ENCODE results near the gene ANKRD36.
"Not testable (repeated sequence)": the region's sequence is repeated elsewhere in the genome, so short reads cannot be mapped to it uniquely, and the experiment has no call there.

Gene ANKRD36

DNA sequence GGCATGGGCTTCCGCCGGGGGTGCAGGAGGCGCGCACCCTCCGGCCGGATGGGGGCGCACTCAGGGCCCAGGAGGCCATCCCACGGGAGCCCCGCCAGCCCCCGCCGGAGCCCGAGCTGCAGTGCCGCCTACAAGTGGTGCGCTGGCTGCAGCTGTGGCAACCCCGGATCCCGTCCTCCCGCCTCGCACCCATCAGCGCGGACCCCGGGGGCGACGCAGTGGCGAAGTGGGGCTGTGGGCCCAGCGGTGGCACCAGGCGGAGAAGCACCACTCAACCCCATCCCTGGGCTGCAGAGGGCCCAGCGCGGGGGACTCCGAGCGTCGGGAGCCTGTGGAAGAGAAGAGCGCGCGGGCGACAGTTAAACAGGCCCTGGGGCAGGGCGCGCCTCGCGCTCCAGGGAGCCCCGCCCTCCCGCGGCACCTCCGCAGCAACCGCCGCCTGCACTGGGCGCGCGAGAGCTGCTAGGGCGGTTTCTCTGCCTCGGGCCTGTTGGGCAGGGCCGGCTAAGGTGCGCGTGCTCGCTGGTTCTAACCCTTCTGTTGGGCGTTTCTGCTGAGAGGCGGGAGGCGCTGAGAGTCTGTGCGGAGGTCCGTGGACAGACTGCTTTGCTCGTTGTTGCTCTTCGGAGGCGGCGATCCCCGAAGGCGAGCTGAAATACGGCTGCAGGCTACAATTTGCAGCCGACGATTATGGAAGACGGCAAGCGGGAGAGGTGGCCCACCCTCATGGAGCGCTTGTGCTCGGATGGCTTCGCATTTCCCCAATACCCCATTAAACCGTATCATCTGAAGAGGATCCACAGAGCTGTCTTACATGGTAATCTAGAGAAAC is at the start of gene ANKRD36:
Gene ANKRD36, plus strand, starts transcription at position 104 of the 832 bp plus-strand sequence. Its CDS starts 587 bp downstream, at position 691.
- peak within 1 kb of the TSS; percentile 59 for H3K4me3 ChIP-seq (ENCODE audit: low read depth, low read length)
- TF ChIP-seq CTCF (IDR thresholded peaks at IDR 0.05; ENCODE audit: low read depth, low read length, missing control alignments) = peak; percentile 50
- in situ Hi-C loops (cut with HindIII; ENCODE audit: low sequenced_read_pairs) = not testable (repeated sequence)
- DNase-seq (ENCODE audit: low read depth) = peak; percentile 28

- DNase-seq (ENCODE audit: low read depth); in situ Hi-C loops (cut with HindIII; ENCODE audit: low sequenced_read_pairs); H3K4me3 ChIP-seq (ENCODE audit: low read depth, low read length): not testable (repeated sequence)
Measured at GRCh38 chr2:97066030-97066429, 46.9 kb upstream of the ANKRD36 start.

DNA sequence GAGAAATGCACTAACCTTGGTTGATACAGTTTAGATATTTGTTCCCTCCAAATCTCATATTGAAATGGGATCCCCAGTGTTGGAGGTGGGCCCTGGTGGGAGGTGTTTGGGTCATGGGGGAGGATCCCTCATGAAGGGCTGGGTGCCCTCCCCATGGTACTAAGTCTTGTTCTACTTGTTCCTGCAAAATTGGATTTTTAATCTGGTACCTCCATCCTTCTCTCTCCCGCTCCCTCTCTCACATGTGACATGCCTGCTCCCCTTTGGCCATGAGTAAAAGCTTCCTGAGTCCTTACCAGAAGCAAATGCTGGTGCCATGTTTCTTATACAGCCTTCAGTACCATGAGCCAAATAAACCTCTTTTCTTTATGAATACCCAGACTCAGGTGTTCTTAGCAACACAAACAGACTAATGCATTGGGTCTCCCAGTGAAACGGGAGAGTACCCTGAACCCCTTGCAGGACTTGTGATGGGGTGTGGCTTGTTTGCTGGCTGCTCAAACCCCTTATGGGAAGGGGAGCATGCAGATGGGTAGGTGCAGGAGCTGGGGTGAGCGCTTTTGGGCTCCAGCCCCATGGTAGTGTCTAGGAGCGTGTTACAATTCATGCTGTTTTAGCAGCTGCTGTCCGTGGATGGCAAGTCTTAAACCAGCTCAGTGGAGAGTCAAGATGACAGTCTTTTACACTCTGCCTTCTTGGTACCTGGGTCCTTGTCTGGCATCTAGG is 45.5 kb upstream of the ANKRD36 start:
- no peak for DNase-seq (ENCODE audit: low read depth)
- in situ Hi-C loops (cut with HindIII; ENCODE audit: low sequenced_read_pairs) = no loop called here
- no peak overlapping the region for H3K4me3 ChIP-seq (ENCODE audit: low read depth, low read length)
- TF ChIP-seq CTCF (IDR thresholded peaks at IDR 0.05; ENCODE audit: low read depth, low read length, missing control alignments) = no peak

DNA sequence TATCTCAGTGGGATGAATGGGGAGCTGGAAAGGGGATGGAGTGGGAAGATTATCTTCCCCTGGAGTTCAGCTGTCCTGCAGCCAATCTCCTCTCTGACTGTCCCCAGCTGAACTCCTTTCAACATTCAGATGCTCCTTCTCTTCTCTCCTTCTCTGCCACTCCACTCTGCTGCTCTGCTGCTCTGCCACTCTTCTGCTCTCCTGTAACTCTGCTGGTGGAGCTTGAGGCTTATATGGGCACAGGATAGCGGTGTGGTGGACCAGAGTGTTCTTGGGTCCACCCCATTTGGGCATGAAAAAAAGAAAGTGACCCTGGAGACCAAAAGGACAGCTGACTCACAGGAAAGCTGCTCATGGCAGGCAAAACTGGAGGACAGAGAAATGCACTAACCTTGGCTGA is 44.9 kb upstream of the ANKRD36 start:
- in situ Hi-C loops (cut with HindIII; ENCODE audit: low sequenced_read_pairs) = no loop called here
- no peak for DNase-seq (ENCODE audit: low read depth)

GRCh38 chr2:97068722-97069121 is 44.2 kb upstream of the ANKRD36 start:
- in situ Hi-C loops (cut with HindIII; ENCODE audit: low sequenced_read_pairs); H3K4me3 ChIP-seq (ENCODE audit: low read depth, low read length); DNase-seq (ENCODE audit: low read depth): not testable (repeated sequence)

More for the DNA sequence above, 44.9 kb upstream of the ANKRD36 start:
- TF ChIP-seq CTCF (IDR thresholded peaks at IDR 0.05; ENCODE audit: low read depth, low read length, missing control alignments) = no peak
- no peak overlapping the region for H3K4me3 ChIP-seq (ENCODE audit: low read depth, low read length)

DNA sequence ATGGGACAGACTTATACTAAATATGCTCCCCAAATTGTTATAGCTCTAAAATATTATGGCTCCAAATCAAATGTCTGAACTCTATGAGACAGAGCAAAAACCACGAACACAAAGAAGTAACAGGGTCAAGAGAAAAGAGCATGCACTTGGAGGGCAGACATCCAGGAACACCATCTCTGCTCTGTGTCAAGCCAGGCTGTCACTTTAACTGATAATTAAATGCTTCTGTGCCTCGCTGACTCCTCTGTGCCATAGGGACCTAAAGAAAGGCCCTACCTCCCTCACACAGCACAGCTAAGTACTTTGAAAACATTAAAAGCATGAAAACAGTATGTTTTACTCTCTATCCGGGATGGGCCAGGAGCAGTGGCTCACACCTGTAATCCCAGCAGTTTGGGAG is 42.0 kb upstream of the ANKRD36 start:
- in situ Hi-C loops (cut with HindIII; ENCODE audit: low sequenced_read_pairs); H3K4me3 ChIP-seq (ENCODE audit: low read depth, low read length); DNase-seq (ENCODE audit: low read depth): not testable (repeated sequence)

- H3K4me3 ChIP-seq (ENCODE audit: low read depth, low read length); DNase-seq (ENCODE audit: low read depth); in situ Hi-C loops (cut with HindIII; ENCODE audit: low sequenced_read_pairs): not testable (repeated sequence)
Measured at GRCh38 chr2:97077213-97077612, 35.7 kb upstream of the ANKRD36 start.

GRCh38 chr2:97080855-97081254 is 32.1 kb upstream of the ANKRD36 start:
- DNase-seq (ENCODE audit: low read depth); in situ Hi-C loops (cut with HindIII; ENCODE audit: low sequenced_read_pairs); H3K4me3 ChIP-seq (ENCODE audit: low read depth, low read length): not testable (repeated sequence)

GRCh38 chr2:97082206-97082605 is 30.7 kb upstream of the ANKRD36 start:
- DNase-seq (ENCODE audit: low read depth); H3K4me3 ChIP-seq (ENCODE audit: low read depth, low read length); in situ Hi-C loops (cut with HindIII; ENCODE audit: low sequenced_read_pairs): not testable (repeated sequence)

DNA sequence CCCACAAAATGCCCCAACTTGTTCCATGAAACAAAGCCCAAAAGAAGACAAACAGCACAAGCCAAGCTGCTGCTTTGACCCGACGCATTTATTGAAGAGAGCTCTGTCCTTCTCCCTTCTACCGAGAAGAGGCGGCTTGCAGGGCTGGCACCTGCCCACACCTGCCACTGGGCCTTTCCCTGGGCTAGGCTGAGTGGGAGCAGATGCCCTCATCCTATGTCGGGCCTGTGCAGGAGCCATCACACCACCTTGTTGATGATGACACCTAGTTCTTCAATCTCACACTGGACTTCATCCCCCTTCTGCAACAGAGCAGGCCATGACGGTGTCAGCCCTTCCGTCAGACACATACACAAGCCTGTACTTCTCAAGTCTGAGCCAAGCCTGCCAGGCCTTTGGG is 29.4 kb upstream of the ANKRD36 start:
- H3K4me3 ChIP-seq (ENCODE audit: low read depth, low read length); DNase-seq (ENCODE audit: low read depth); in situ Hi-C loops (cut with HindIII; ENCODE audit: low sequenced_read_pairs): not testable (repeated sequence)

- in situ Hi-C loops (cut with HindIII; ENCODE audit: low sequenced_read_pairs); H3K4me3 ChIP-seq (ENCODE audit: low read depth, low read length); DNase-seq (ENCODE audit: low read depth): not testable (repeated sequence)
Measured at GRCh38 chr2:97085093-97085492, 27.9 kb upstream of the ANKRD36 start.

GRCh38 chr2:97088706-97089105 is 24.2 kb upstream of the ANKRD36 start:
- in situ Hi-C loops (cut with HindIII; ENCODE audit: low sequenced_read_pairs); DNase-seq (ENCODE audit: low read depth); H3K4me3 ChIP-seq (ENCODE audit: low read depth, low read length): not testable (repeated sequence)

- in situ Hi-C loops (cut with HindIII; ENCODE audit: low sequenced_read_pairs); H3K4me3 ChIP-seq (ENCODE audit: low read depth, low read length); DNase-seq (ENCODE audit: low read depth): not testable (repeated sequence)
Measured at GRCh38 chr2:97092946-97093345, 20.0 kb upstream of the ANKRD36 start.
